ENCODE results near the gene PGAP2.
"Not testable (repeated sequence)": the region's sequence is repeated elsewhere in the genome, so short reads cannot be mapped to it uniquely, and the experiment has no call there.

Gene PGAP2

DNA sequence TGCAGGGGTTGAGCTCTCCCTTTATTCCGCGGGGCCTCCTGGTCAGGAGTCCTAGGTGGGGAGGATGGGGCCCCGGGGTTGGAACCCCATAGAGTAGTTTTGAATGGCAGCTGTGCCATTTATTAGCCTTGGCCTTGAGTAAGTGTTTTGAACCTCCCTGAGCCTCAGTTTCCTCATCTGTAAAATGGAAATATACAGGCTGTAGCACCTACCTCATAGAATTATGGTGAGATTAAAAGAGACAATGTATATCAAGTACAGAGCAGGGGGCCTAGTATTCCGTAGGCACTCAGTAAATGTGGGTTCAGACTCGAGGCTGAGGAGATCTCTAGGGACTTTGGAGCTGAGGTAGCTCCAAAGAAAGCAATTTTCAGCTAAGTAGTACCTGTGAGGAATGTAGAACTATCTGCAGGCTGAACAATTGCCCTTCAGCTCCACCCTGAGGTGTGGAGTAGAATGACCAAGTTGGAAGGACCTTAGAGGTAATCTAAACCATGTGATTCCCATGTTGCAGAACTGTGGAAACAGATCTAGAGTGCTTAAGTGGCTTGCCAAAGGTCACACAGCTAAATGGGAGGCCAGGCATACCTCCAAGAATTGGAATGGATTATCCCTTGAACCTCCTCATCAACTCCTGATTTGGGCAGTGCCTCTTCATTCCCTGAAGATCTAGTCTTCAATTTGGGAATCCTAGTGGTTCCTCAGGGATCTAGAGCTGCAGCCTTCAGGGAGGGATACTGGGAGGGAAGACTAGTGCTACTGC, 682 bp downstream of the PGAP2 start:
- no peak for DNase-seq

DNA sequence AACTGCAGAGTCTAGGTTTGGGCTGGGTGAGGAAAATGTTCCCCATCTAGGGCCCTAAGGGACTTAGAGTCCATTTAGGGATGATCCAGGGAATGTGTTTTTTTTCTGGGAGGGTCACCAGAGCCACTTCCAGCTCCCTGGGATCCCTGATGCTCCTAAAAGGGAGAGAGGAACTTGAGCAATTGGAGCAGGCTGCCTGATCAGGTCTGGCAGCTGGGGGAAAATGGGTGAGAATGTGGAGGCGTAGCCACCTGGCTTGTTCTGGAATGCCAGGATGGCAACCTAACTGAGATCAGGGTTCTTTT, 1.2 kb downstream of the PGAP2 start:
- no peak for DNase-seq

DNA sequence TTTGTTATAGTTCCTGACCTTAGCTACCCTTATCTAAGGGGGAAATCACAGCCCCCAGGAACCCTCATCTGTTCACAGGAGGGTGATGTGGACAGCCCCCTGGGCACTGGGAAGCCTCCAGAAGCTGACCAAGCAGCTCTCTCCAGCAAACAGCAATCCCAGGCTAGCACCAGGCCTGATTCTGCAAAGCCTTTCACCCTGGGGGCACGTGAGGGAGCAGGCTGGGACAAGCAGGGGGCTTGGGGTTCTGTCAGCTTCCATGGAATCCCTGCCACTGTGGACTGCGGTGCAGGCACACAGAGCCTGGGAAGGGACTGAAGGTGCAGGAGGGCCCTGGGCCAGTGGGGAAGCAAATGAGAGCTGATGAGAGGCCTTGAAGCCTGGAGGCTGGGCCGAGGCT, 2.1 kb downstream of the PGAP2 start:
- DNase-seq = no peak

DNA sequence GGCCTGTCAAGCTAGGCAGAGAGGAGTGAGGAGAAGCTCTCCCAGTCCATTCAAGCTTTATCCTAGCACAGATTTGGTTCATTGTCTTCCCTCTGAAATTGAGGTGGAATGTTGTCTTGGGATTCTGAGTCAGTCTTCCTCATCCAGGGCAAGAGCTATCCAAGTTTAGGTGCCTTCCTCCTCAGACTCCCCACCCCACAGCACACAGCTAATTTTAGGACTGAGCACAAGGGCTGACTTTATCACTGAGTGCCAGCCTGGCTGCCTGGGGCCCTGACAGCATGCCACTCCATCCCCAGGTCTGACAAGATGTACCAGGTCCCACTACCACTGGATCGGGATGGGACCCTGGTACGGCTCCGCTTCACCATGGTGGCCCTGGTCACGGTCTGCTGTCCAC, 2.6 kb downstream of the PGAP2 start:
- no peak for DNase-seq

DNA sequence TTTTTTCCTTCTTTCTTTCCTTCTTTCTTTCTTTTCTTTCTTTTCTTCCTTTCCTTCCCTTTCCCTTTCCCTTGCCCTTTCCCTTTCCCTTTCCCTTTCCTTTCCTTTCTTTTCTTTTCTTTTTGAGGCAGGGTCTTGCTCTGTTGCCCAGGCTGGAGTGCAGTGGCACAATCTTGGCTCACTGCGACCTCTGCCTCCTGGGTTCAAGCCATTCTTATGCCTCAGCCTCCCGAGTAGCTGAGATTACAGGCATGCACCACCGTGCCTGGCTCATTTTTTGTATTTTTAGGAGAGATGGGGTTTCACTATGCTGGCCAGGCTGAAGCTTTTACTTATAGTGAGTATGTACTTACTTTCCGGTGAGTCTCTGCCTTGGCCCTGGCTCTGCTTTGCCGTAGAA, 6.5 kb downstream of the PGAP2 start:
- DNase-seq = not testable (repeated sequence)

DNA sequence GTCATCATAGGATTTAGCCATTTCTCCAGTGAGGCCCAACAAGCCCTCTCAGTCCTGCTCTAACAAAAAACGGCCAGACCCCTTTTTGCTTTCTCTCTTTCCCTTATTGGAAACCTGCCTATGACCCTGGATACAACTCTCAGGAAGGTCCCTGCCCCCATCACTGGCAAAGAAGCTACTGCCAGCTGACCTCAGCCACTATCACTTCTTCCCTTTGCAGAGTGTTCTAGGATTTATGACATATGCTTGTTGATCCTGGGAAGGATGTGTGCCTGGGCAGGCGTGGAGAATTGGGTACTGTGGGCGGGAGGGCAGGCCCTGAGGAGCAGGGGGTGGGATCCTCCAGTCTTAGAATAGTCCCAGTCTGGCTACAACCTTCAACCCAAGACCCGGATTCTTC, 7.5 kb downstream of the PGAP2 start:
- DNase-seq = no peak

DNA sequence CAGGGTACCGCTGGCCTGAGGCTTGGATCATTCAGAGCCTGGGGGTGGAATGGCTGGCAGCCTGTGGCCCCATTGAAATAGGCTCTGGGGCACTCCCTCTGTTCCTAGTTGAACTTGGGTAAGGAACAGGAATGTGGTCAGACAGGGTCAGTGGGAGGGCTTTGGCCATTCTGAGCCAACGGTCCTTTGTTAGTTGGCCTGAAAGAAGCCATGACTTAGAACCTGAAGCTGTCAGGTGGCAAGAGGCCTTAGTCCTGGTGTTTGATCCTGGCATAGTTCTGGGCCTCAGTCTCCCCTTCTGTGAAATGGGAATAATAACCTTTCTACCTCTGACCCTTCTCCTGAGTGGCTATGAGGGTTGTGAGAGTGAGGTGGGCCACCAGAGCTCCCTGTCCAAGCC, 8.3 kb downstream of the PGAP2 start:
- DNase-seq = no peak

DNA sequence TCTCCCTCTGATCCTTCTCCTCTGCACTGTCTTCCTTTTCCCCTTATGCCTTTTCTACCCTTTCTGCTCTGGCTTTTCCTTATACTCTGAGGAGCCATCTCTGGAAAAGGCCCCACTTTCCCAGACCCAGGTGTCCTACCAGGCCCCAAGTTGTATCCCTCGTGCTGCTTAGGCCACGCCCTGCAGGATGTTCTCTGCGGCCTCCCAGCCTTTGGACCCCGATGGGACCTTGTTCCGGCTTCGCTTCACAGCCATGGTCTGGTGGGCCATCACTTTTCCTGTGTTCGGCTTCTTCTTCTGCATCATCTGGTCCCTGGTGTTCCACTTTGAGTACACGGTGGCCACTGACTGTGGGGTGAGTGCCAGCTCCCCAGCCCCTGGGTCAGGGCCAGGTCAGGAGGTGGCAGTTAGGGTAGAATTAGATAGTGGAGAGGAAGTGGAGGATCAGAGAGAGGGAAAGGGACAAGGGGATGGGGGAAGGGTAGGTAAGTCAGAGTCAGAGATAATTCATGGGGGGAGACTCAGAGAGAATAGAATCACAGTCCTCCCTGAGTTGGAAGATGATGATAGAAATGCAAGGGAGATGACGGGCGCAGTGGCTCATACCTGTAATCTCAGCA, 8.9 kb downstream of the PGAP2 start:
- DNase-seq = no peak

DNA sequence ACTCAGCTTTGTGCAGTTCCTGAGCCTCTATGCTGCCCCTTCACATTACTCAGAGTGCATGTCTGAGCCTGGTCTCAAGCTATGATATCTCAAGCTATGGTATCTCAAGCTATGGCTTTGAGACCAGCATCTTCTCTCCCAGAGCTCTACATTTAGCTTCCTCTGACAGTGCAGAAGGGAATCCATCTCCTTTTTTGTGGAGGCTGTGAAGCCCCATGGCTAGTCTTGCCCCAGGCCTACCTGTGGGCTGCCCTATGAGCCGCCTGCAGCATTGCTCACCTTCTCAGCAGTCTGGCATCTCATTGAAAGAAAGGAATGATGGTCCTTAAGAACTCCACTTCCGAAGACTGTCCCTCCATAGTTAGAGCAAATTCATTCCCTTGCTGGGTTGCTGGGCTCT, 12.6 kb downstream of the PGAP2 start:
- no peak for DNase-seq

DNA sequence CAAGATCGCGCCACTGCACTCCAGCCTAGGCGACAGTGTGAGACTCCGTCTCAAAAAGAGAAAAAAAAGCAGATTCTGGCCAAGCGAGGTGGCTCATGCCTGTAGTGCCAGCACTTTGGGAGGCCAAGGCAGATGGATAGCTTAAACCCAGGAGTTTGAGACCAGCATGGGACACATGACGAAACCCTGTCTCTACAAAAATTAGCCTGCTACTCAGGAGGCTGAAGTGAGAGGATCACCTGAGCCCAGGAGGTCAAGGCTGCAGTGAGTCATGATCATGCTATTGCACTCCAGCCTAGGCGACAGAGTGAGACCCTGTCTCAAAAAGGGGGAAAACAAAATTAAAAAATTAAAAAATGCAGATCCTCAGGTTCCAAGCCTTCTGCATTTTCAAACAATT, 14.0 kb downstream of the PGAP2 start:
- DNase-seq = no peak

DNA sequence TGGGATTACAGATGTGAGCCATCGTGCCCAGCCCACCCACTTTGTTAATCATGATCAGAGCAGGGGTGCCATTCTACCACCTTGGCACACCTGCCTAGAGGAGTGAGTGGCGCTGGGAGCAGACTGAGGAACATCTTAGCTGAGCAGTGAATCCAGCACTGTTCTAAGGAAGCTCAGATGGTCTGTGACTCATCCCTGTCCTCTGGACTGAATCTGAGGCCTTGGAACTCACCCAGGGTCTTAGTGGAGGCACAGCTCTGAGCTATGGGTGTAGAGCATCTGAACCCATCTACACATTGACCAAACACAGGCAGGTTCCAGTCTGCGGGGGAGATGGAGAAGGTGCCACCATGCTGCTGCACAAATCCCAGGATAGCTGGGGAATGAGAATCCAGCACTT, 14.9 kb downstream of the PGAP2 start:
- DNase-seq = no peak

DNA sequence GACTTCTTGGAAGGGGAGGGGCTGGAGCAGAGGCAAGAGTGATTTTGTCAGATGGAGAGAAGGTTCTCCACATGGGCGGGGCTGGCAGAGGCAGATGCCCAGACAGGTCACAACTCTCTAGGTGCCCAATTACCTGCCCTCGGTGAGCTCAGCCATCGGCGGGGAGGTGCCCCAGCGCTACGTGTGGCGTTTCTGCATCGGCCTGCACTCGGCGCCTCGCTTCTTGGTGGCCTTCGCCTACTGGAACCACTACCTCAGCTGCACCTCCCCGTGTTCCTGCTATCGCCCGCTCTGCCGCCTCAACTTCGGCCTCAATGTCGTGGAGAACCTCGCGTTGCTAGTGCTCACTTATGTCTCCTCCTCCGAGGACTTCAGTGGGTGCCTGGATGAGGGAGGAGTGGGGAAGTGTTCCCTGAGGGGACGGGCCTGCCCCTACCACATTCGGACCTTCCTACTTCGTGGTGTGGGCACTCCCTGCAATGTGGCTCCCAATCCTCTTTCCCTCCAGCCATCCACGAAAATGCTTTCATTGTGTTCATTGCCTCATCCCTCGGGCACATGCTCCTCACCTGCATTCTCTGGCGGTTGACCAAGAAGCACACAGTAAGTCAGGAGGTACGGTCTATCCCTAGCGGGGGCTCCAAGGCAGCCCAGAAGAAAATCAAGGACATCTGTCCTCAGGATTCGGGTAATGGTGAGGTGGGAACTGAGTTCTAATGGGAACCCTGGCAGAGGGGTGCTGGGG, 15.6 kb downstream of the PGAP2 start:
- DNase-seq = no peak

DNA sequence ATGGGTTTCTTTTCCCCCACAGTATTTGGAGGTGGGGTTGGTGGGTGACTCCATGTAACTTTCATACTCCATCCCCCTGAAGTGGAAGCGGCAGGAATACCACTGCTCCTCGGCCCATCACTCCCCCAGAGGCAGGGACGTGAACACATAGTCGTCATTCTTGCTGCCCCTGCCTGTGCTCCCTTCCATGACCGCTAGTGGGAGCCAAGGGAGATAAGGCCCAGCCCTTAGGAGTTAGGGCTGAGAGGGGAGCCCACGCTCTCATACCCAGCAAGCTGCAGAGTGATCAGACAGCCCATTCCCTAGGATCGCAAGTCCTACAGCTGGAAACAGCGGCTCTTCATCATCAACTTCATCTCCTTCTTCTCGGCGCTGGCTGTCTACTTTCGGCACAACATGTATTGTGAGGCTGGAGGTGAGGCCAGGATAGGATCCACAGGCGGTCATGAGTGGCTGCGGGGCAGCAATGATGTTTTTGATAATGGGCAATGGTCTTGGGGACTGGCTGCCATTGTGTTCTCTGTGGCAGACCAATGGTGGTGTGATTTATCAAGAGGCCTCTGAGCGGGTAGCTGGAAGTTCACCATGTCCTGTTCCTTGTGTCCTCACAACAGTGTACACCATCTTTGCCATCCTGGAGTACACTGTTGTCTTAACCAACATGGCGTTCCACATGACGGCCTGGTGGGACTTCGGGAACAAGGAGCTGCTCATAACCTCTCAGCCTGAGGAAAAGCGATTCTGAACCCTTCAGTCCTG, 16.5 kb downstream of the PGAP2 start:
- no peak for DNase-seq

DNA sequence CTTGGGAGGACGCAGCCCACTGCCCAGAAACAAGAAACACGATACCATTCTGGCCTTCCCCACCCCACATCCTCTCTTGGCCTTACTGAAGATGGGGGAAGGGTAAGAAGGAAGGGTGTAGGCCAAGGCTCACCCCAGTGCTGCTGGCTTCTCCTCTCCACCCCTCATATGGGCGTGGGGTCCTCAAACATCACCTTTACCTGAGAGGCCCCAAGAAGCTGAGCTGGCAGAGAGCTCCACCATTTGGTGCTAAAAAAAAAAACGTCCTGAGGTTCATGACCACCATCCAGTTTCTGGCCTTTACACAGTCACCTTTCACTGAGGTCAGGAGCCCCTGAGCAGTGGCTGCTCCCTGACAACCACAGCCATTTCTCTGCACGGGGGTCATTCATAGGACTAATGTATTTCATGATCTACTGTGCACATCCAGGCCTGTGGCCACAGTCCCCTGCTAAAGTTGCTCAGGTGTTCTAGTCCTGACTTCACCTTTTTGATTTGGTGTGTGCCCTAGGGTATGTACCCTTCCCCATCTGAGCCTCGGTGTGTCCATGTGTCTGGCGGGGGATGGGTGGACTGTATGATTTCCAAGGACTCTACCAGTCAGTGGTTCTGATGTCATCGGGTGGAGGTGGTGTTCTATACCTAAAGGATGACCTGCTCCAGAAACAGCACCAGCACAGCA, 17.3 kb downstream of the PGAP2 start:
- no peak for DNase-seq

DNA sequence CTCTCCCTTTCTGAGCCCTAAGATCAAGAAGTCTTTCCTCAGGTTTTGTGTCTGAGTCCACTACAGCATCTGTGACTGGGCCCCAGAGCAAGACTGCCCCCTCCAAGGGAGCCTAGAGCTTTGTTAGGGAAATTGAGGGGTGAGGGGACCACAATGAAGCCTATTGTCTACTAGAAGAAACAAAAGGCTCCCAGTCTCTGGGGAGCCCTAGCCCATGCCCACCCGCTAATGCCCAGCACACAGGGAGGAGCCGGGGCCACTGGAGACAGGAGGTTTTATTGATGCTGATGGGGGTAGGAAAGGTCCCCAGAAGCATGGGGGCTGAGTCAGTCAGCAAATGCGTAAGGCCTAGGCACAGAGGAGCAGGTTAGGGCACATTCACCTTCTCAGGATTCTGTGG, 18.4 kb downstream of the PGAP2 start:
- no peak for DNase-seq

DNA sequence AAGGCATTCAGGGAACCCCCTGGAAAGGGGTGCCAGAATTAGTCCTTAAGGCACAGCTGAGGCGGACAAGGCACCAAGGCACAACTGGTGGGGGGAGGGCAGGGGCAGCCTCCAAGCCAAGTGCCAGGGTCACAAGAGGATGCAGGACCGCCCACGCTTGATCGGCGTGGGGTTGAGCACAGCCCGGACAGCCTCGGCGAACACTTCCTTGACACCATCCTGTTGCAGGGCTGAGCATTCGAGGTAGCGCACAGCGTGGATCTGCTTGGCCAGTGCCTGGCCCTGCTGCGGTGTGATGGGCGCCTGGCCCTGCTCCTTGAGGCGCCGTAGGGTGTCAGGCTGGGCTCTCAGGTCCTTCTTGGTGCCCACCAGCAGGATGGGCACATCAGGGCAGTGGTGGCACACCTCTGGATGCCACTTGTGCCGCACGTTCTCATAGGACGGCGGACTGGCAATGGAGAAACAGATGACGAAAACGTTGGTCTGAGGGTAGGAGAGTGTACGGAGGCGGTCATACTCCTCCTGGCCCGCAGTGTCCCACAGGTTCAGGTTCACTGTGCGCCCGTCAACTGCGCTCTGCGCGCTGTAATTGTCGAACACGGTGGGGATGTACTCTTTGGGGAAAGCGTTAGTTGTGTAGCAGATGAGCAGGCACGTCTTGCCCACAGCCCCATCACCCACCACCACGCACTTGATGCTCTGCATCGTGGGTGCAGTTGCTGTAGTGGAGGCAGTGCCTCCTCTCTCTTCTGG, 19.2 kb downstream of the PGAP2 start:
- no peak for DNase-seq

DNA sequence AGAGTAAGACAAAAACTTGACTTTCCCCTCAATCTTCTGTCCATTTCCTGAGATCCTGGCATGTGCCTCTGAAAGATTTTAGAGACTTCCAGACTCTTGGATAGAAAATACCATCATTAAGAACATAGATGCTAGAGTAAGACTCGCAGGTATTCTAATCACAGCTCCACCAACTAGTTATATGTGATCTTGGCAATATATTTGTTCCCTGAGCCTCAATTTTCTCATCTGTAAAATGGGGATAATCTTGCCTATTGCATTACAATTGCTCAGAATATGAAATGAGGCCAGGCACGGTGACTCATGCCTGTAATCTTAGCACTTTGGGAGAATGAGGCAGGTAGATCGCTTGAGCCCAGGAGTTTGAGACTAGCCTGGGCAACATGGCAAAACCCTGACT, 21.7 kb downstream of the PGAP2 start:
- no peak for DNase-seq

DNA sequence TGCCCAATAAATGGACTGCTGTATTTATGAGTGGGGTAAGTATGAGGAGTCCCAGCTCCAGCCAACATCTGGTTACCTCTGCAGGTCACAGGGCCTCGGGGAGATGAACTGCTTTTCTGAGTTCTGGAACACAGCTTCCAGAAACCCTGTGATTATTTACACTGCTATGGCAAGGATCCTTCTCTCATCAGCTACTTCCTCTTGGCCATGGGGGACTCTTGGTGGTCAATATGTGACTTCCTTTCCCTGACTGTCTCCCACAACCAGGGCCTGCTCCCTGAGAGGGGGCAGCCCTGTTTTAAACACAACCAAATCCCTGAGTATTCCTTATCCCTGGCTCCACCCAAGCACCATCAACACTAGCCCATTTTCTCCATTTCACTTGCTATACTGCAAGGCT, 22.4 kb downstream of the PGAP2 start:
- DNase-seq = no peak

DNA sequence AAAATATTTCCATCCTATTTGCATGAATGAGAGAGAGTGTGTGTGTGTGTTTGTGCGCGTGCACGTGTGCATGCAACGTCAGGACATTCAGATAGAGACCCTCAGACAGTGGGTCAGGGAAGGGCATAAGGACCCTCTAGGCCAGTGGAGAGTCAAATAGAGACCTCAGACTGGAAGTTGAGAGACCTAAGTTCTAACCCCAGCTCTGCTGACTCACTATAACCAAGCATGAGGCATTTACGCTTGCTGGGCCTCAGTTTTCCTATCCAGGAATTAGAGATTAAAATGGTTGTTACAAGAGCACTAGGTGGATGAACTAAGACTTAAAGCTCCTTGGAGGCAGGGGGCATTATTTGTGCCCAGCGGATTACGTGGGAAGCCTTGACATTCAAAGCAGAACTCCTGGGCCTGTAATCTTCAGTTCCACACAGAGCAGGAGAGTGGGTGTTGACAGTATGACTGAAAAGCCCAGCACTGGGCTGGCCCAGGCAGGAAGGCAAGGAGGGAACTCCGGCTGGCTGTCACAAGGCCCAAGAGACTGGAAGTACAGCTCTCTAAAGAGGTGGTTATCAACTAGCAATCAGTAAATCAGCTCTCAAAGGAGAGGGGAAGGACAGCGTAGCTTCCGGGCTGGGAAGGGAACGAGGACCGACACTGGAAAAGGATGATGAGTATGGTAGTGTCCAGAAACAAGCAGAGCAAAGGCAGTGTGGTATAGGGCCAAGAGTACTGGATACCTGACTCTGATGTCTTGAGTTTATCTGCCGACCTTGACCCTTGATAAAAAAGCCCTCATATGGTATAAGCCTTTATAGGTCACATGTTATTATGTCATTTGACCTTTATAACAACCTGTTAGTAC, 23.2 kb downstream of the PGAP2 start:
- DNase-seq = no peak

DNA sequence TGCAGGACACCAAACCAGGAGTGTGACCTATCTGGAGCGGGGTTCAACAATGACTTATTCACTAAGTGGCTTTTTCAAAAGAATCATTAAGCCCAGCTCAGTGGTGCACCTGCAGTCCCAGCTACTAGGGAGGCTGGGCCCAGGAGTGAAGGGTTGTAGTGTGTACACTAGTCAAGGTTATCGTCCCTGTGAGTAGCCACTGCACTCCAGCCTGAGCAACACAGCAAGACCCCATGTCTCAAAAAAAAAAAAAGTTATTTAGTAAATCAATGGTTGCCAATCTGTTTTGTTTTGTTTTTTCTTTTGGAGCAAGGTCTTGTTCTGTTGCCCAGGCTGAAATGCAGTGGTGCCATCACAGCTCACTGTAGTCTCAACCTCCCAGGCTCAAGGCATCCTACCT, 24.5 kb downstream of the PGAP2 start:
- no peak for DNase-seq

DNA sequence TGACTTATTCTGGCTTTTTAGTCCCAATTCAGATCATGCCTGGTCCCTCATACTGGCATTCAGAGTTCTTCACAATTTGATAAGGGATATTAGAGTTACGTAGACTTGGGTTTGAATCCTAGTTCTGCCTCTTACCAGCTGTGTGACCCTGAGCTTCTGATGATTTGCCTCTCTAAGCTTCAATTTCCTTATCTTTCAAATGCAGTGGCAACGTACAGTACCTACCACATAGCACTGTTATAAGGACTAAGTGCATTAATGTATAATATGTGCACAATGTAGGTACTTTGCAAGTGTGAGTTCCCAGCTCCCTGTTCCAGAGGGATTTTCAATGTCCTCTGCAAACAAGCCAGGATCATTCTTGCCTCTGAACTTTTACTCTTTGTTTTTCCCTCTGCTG, 25.1 kb downstream of the PGAP2 start:
- no peak for DNase-seq

DNA sequence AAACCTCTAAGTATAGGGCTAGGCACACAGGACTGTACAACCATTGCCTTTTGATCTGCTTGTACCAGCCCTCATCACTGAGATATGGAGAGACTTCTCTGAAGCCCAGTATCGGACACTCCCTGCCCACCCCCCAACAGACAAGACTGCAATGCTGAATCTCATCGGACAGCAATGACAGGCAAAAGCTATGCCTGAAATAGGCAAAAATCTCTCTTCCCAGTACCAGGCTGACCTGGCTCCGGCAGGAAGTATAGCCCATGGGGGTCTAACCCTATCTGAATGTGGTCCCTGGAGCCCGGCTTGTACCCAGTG, 25.9 kb downstream of the PGAP2 start:
- DNase-seq = no peak

Data from NCI-H510A (cell line).